ENCODE data around the gene KRT85.

- no peak for TF ChIP-seq CTCF (IDR thresholded peaks at IDR 0.05; ENCODE audit: insufficient read depth, low read depth, low read length)
- TF ChIP-seq EZH2 (IDR thresholded peaks at IDR 0.05; ENCODE audit: insufficient read depth, low read length), result no peak
These were observed 7.1 kb downstream of the KRT85 start for GRCh38 chr12:52360106-52360662.

Measured in astrocyte (in vitro differentiated cells and primary cell).